GM23338 (cell line): ENCODE data around the gene CCDC184. TPM values are rescaled to one million over a fixed set of nuclear protein-coding genes. Genes with fewer than 3 reads are reported as not detected.

Experiments used
- ATAC-seq: fragments of 200-7000 bp; cut with Tn5 transposase; 3 replicates; pipeline ENCODE4 v1.9.1; 2020
- DNase-seq: peaks from one replicate; pipeline ENCODE4 v3.0.0-alpha.2; 2015; ENCODE audit warnings: low spot score
- H2AFZ ChIP-seq: fragments of 200-600 bp; sonication (generic); 2 replicates; pipeline ENCODE4 v1.8.0; 2016; ENCODE audit warnings: antibody characterized with exemption, mild to moderate bottlenecking, moderate library complexity
- H3F3A ChIP-seq: fragments of 200-600 bp; sonication (generic); replicated peaks from 2 replicates; pipeline ENCODE4 v1.8.0; 2017; ENCODE audit warnings: antibody characterized with exemption, mixed run types, low read depth
- H3K27ac ChIP-seq: fragments of 200-600 bp; sonication (generic); 2 replicates; pipeline ENCODE4 v1.6.1; 2016; ENCODE audit warnings: low read depth
- H3K27me3 ChIP-seq: fragments of 200-600 bp; sonication (generic); 2 replicates; pipeline ENCODE4 v1.8.0; 2016; ENCODE audit warnings: mild to moderate bottlenecking, mixed run types, moderate library complexity; ENCODE audit not compliant: insufficient read depth
- H3K36me3 ChIP-seq: fragments of 200-600 bp; sonication (generic); 2 replicates; pipeline ENCODE4 v1.8.0; 2016; ENCODE audit warnings: mild to moderate bottlenecking; ENCODE audit not compliant: insufficient read depth
- H3K4me1 ChIP-seq: fragments of 200-600 bp; sonication (generic); 2 replicates; pipeline ENCODE4 v1.8.0; 2016; ENCODE audit warnings: mild to moderate bottlenecking, moderate library complexity; ENCODE audit not compliant: insufficient read depth
- H3K4me2 ChIP-seq: fragments of 200-600 bp; sonication (generic); 2 replicates; pipeline ENCODE4 v1.7.1; 2017; ENCODE audit warnings: mixed run types
- H3K4me3 ChIP-seq: fragments of 200-600 bp; sonication (generic); 2 replicates; pipeline ENCODE4 v1.6.1; 2016; ENCODE audit warnings: mixed run types
- H3K79me2 ChIP-seq: fragments of 200-600 bp; sonication (generic); replicated peaks from 2 replicates; pipeline ENCODE4 v1.8.0; 2017; ENCODE audit warnings: mild to moderate bottlenecking; ENCODE audit not compliant: insufficient read depth
- H3K9me2 ChIP-seq: fragments of 200-600 bp; sonication (generic); 2 replicates; pipeline ENCODE4 v1.8.0; 2017; ENCODE audit not compliant: insufficient read depth
- H4K20me1 ChIP-seq: fragments of 200-600 bp; sonication (generic); replicated peaks from 2 replicates; pipeline ENCODE4 v1.8.0; 2017; ENCODE audit warnings: mild to moderate bottlenecking; ENCODE audit not compliant: insufficient read depth
- H3K27ac Mint-ChIP-seq: 2 replicates; pipeline ENCODE4 v1.8.0; 2020; ENCODE audit warnings: inconsistent platforms, mild to moderate bottlenecking, moderate library complexity, mixed read lengths
- H3K27me3 Mint-ChIP-seq: 3 replicates; pipeline ENCODE4 v1.8.0; 2022; ENCODE audit warnings: low read depth, mild to moderate bottlenecking, moderate library complexity, mixed read lengths, inconsistent platforms; ENCODE audit not compliant: insufficient read depth, poor library complexity
- H3K36me3 Mint-ChIP-seq: 3 replicates; pipeline ENCODE4 v1.8.0; 2021; ENCODE audit warnings: low read depth, mild to moderate bottlenecking, inconsistent platforms, moderate library complexity, mixed read lengths
- H3K4me1 Mint-ChIP-seq: 3 replicates; pipeline ENCODE4 v1.8.0; 2020; ENCODE audit warnings: mild to moderate bottlenecking, inconsistent platforms, mixed read lengths
- H3K4me3 Mint-ChIP-seq: 3 replicates; pipeline ENCODE4 v1.8.0; 2021; ENCODE audit warnings: moderate library complexity, mild to moderate bottlenecking, inconsistent platforms, mixed read lengths
- H3K9me3 Mint-ChIP-seq: 3 replicates; pipeline ENCODE4 v1.8.0; 2020; ENCODE audit warnings: moderate library complexity, mild to moderate bottlenecking, inconsistent platforms, mixed read lengths
- CREB1 ChIP-seq: fragments of 250-450 bp; sonication (Bioruptor Pico); IDR thresholded peaks from 2 replicates; pipeline ENCODE4 v1.5.0; 2020; ENCODE audit warnings: low read depth, mild to moderate bottlenecking, moderate library complexity
- EZH2 ChIP-seq: fragments of 200-600 bp; sonication (generic); IDR thresholded peaks from one replicate; pipeline ENCODE4 v1.8.0; 2017; ENCODE audit warnings: antibody characterized with exemption, mild to moderate bottlenecking, low read depth; ENCODE audit not compliant: unreplicated experiment
- EZH2phosphoT487 ChIP-seq: fragments of 200-600 bp; sonication (generic); IDR thresholded peaks from one replicate; pipeline ENCODE4 v1.8.1; 2018; ENCODE audit warnings: antibody characterized with exemption; ENCODE audit not compliant: unreplicated experiment
- JUNB ChIP-seq: IDR thresholded peaks from one replicate; pipeline ENCODE4 v1.6.1; 2016; ENCODE audit warnings: antibody characterized with exemption; ENCODE audit not compliant: unreplicated experiment
- NANOG ChIP-seq: IDR thresholded peaks from 2 replicates; pipeline ENCODE4 v1.6.1; 2016; ENCODE audit warnings: antibody characterized with exemption, borderline replicate concordance
- POLR2AphosphoS5 ChIP-seq: IDR thresholded peaks from 2 replicates; pipeline ENCODE4 v1.6.1; 2016; ENCODE audit warnings: antibody characterized with exemption, low read depth
- STAT1 ChIP-seq: IDR thresholded peaks from one replicate; pipeline ENCODE4 v1.6.1; 2016; ENCODE audit warnings: antibody characterized with exemption; ENCODE audit not compliant: unreplicated experiment
- polyA plus RNA-seq: library from polyadenylated mRNA; unstranded; fragments of >200 nt; fragmentation: Nextera tagmentation; extraction: Ambion mirVana; gene quantifications from 2 replicates; pipeline ENCODE4 v1.2.1, GENCODE V29; 2016
- total RNA-seq: library from RNA; depleted of rRNA; stranded (reverse); fragments of >200 nt; shearing (Covaris generic); gene quantifications from 2 replicates; pipeline ENCODE4 v1.2.3, GENCODE V29; 2014
- TF ChIP-seq, protein P1 (sequence below): IDR thresholded peaks from one replicate; pipeline ENCODE4 v1.6.1; 2018; ENCODE audit warnings: antibody characterized with exemption; ENCODE audit not compliant: unreplicated experiment
- TF ChIP-seq, protein P2 (sequence below): fragments of 250-450 bp; sonication (Bioruptor Pico); IDR thresholded peaks from 2 replicates; pipeline ENCODE4 v1.5.0; 2020; ENCODE audit warnings: mild to moderate bottlenecking, moderate library complexity
- TF ChIP-seq, protein P3 (sequence below), 2 experiments: fragments of 200-600 bp in 1 of 2; sonication (generic) in 1 of 2; conservative IDR thresholded peaks; 2 replicates each; pipeline versions ENCODE4 v1.5.1 to v1.6.1; 2016 to 2017; ENCODE audit warnings: antibody characterized with exemption in 2 of 2, low read depth in 2 of 2, mild to moderate bottlenecking in 2 of 2, moderate library complexity in 1 of 2

Gene CCDC184
- total and polyA plus RNA-seq, 2 experiments from 2014 or later, result 1.8 to 2.8 TPM

DNA sequence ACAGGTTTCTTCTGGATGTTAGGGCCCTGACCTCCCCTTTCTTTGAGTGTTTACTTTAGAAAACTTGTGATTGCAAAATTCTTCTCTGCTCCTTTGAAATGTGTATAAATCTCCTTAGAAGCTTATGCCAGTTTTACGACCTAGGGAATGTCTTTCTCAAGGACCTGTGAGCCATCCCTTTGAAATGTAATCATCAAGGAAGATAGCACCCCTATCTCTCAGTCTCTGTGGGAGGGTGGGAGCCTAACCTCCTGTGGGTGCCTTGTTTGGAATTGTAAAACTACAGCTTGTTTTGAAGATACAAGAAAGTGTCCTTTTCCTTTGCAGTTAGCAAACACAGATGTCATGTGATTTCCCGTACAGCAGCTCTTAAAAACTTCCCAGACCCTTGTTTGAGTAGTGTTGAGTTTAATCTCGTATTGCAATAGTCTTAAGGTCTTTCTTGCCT lies 16.4 kb downstream of the CCDC184 start (continued):
- TF ChIP-seq, protein P1, sequence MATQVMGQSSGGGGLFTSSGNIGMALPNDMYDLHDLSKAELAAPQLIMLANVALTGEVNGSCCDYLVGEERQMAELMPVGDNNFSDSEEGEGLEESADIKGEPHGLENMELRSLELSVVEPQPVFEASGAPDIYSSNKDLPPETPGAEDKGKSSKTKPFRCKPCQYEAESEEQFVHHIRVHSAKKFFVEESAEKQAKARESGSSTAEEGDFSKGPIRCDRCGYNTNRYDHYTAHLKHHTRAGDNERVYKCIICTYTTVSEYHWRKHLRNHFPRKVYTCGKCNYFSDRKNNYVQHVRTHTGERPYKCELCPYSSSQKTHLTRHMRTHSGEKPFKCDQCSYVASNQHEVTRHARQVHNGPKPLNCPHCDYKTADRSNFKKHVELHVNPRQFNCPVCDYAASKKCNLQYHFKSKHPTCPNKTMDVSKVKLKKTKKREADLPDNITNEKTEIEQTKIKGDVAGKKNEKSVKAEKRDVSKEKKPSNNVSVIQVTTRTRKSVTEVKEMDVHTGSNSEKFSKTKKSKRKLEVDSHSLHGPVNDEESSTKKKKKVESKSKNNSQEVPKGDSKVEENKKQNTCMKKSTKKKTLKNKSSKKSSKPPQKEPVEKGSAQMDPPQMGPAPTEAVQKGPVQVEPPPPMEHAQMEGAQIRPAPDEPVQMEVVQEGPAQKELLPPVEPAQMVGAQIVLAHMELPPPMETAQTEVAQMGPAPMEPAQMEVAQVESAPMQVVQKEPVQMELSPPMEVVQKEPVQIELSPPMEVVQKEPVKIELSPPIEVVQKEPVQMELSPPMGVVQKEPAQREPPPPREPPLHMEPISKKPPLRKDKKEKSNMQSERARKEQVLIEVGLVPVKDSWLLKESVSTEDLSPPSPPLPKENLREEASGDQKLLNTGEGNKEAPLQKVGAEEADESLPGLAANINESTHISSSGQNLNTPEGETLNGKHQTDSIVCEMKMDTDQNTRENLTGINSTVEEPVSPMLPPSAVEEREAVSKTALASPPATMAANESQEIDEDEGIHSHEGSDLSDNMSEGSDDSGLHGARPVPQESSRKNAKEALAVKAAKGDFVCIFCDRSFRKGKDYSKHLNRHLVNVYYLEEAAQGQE, result no peak

DNA sequence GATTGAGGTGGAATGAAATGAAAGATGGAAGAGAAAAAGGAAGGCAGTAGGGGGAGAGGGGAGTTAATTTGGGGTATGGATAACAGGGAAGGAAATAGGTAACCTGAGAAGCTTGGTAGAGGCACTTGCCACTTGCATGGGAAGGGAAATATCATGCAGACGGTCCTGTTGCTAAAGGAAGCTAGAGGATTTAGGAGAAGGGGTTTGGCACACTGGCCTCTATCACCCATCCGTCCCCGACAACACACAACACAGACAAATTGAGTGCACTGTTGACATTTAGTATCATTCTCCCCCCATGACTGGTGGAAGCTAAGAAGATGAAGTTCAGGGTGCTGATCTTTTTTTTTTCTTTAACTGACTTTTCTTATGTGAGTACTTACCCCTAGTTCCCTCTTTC lies 17.6 kb downstream of the CCDC184 start:
- no peak overlapping the region for H3K4me3 Mint-ChIP-seq
- H3K9me3 Mint-ChIP-seq, result peaks cover 40% of the 10 kb centered on the region
- no peak overlapping the region for H3K27ac Mint-ChIP-seq
- no peak overlapping the region for H3K4me3 ChIP-seq
- H3K36me3 ChIP-seq, result 0 out of 2 replicates have a peak, but pooled peaks cover 4% of the 10 kb centered on the region
- H3K27me3 Mint-ChIP-seq, result peaks cover 49% of the 10 kb centered on the region
- H3K27me3 ChIP-seq, result peaks cover 59% of the 10 kb centered on the region
- no peak overlapping the region for H2AFZ ChIP-seq
- H3F3A ChIP-seq, result no peaks in the 10 kb centered on the region
- ATAC-seq (no peak), DNase-seq (no peak)
- no peaks in the 10 kb centered on the region for H3K9me2 ChIP-seq
- peaks cover 32% of the 10 kb centered on the region for H3K36me3 Mint-ChIP-seq
- no peaks in the 10 kb centered on the region for H4K20me1 ChIP-seq
- H3K79me2 ChIP-seq, result no peaks in the 10 kb centered on the region
- peaks cover 10% of the 10 kb centered on the region; the same call in 2 of the 3 replicates for H3K4me1 Mint-ChIP-seq
- no peak overlapping the region for H3K4me2 ChIP-seq
- H3K4me1 ChIP-seq, result peaks cover 8% of the 10 kb centered on the region
- no peak overlapping the region for H3K27ac ChIP-seq
- TF ChIP-seq JUNB (no peak), EZH2 (no peak), CREB1 (CRISPR knock-in tag) (no peak), STAT1 (no peak), EZH2phosphoT487 (no peak), POLR2AphosphoS5 (no peak), NANOG (no peak)
- TF ChIP-seq, protein P2, sequence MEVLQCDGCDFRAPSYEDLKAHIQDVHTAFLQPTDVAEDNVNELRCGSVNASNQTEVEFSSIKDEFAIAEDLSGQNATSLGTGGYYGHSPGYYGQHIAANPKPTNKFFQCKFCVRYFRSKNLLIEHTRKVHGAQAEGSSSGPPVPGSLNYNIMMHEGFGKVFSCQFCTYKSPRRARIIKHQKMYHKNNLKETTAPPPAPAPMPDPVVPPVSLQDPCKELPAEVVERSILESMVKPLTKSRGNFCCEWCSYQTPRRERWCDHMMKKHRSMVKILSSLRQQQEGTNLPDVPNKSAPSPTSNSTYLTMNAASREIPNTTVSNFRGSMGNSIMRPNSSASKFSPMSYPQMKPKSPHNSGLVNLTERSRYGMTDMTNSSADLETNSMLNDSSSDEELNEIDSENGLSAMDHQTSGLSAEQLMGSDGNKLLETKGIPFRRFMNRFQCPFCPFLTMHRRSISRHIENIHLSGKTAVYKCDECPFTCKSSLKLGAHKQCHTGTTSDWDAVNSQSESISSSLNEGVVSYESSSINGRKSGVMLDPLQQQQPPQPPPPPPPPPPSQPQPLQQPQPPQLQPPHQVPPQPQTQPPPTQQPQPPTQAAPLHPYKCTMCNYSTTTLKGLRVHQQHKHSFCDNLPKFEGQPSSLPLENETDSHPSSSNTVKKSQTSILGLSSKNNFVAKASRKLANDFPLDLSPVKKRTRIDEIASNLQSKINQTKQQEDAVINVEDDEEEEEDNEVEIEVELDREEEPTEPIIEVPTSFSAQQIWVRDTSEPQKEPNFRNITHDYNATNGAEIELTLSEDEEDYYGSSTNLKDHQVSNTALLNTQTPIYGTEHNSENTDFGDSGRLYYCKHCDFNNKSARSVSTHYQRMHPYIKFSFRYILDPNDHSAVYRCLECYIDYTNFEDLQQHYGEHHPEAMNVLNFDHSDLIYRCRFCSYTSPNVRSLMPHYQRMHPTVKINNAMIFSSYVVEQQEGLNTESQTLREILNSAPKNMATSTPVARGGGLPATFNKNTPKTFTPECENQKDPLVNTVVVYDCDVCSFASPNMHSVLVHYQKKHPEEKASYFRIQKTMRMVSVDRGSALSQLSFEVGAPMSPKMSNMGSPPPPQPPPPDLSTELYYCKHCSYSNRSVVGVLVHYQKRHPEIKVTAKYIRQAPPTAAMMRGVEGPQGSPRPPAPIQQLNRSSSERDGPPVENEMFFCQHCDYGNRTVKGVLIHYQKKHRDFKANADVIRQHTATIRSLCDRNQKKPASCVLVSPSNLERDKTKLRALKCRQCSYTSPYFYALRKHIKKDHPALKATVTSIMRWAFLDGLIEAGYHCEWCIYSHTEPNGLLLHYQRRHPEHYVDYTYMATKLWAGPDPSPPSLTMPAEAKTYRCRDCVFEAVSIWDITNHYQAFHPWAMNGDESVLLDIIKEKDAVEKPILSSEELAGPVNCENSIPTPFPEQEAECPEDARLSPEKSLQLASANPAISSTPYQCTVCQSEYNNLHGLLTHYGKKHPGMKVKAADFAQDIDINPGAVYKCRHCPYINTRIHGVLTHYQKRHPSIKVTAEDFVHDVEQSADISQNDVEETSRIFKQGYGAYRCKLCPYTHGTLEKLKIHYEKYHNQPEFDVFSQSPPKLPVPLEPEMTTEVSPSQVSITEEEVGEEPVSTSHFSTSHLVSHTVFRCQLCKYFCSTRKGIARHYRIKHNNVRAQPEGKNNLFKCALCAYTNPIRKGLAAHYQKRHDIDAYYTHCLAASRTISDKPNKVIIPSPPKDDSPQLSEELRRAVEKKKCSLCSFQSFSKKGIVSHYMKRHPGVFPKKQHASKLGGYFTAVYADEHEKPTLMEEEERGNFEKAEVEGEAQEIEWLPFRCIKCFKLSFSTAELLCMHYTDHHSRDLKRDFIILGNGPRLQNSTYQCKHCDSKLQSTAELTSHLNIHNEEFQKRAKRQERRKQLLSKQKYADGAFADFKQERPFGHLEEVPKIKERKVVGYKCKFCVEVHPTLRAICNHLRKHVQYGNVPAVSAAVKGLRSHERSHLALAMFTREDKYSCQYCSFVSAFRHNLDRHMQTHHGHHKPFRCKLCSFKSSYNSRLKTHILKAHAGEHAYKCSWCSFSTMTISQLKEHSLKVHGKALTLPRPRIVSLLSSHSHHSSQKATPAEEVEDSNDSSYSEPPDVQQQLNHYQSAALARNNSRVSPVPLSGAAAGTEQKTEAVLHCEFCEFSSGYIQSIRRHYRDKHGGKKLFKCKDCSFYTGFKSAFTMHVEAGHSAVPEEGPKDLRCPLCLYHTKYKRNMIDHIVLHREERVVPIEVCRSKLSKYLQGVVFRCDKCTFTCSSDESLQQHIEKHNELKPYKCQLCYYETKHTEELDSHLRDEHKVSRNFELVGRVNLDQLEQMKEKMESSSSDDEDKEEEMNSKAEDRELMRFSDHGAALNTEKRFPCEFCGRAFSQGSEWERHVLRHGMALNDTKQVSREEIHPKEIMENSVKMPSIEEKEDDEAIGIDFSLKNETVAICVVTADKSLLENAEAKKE (CRISPR knock-in tag), result no peak
- TF ChIP-seq, protein P1, result no peak
- TF ChIP-seq, protein P3, sequence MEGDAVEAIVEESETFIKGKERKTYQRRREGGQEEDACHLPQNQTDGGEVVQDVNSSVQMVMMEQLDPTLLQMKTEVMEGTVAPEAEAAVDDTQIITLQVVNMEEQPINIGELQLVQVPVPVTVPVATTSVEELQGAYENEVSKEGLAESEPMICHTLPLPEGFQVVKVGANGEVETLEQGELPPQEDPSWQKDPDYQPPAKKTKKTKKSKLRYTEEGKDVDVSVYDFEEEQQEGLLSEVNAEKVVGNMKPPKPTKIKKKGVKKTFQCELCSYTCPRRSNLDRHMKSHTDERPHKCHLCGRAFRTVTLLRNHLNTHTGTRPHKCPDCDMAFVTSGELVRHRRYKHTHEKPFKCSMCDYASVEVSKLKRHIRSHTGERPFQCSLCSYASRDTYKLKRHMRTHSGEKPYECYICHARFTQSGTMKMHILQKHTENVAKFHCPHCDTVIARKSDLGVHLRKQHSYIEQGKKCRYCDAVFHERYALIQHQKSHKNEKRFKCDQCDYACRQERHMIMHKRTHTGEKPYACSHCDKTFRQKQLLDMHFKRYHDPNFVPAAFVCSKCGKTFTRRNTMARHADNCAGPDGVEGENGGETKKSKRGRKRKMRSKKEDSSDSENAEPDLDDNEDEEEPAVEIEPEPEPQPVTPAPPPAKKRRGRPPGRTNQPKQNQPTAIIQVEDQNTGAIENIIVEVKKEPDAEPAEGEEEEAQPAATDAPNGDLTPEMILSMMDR (conservative IDR thresholded peaks at IDR 0.05; ENCODE audit: low read depth in 2 of 2), result no peak
